Fibroblast of villous mesenchyme (primary cell): ENCODE results near the gene ACAD8. TPM values are rescaled to one million over a fixed set of nuclear protein-coding genes. Genes with fewer than 3 reads are reported as not detected.

Experiments
- DNase-seq: peaks from one replicate; pipeline ENCODE4 v3.0.0-alpha.2; 2010; ENCODE audit warnings: low read depth
- H3K4me3 ChIP-seq: 2 replicates; pipeline ENCODE4 v1.5.1; 2011; ENCODE audit warnings: low read depth, mild to moderate bottlenecking, low read length
- CTCF ChIP-seq: IDR thresholded peaks from 2 replicates; pipeline ENCODE4 v1.5.1; 2012; ENCODE audit warnings: low read depth, mild to moderate bottlenecking, low read length; ENCODE audit not compliant: insufficient read depth
- total RNA-seq: library from RNA; depleted of rRNA; stranded (reverse); fragments of >200 nt; gene quantifications from 2 replicates; pipeline ENCODE4 v1.2.3, GENCODE V29; 2012

The ACAD8 gene
- total RNA-seq, 1 donor: 16.4 TPM

- DNase-seq: no peak
- no peak for TF ChIP-seq CTCF
- H3K4me3 ChIP-seq: no peak overlapping the region
These were observed 14.4 kb upstream of the ACAD8 start for GRCh38 chr11:134238956-134239355.

- DNase-seq: no peak
These were observed 12.8 kb upstream of the ACAD8 start for GRCh38 chr11:134240592-134240991.

GRCh38 chr11:134242376-134242775, 11.0 kb upstream of the ACAD8 start:
- DNase-seq: no peak
- H3K4me3 ChIP-seq: no peak overlapping the region
- TF ChIP-seq CTCF: no peak

More at GRCh38 chr11:134240592-134240991, 12.8 kb upstream of the ACAD8 start:
- H3K4me3 ChIP-seq: no peak overlapping the region
- no peak for TF ChIP-seq CTCF

GRCh38 chr11:134243913-134244312, 9.5 kb upstream of the ACAD8 start:
- TF ChIP-seq CTCF: no peak

GRCh38 chr11:134244593-134244992, 8.8 kb upstream of the ACAD8 start:
- H3K4me3 ChIP-seq: no peak overlapping the region
- peak; percentile 56 for TF ChIP-seq CTCF
- peak; percentile 33 for DNase-seq

More at GRCh38 chr11:134243913-134244312, 9.5 kb upstream of the ACAD8 start:
- DNase-seq: no peak
- no peak overlapping the region for H3K4me3 ChIP-seq

- no peak for DNase-seq
- no peak overlapping the region for H3K4me3 ChIP-seq
- TF ChIP-seq CTCF: no peak
These were observed 7.9 kb upstream of the ACAD8 start for GRCh38 chr11:134245434-134245833.

- DNase-seq: no peak
- H3K4me3 ChIP-seq: no peak overlapping the region
- no peak for TF ChIP-seq CTCF
These were observed 7.3 kb upstream of the ACAD8 start for GRCh38 chr11:134246100-134246499.
